ENCODE results near the gene PANX3.

Gene PANX3

GRCh38 chr11:124643042-124643604 lies 31.9 kb downstream of the PANX3 start:
- H3K27ac ChIP-seq = no peak overlapping the region
- TF ChIP-seq, protein P1, sequence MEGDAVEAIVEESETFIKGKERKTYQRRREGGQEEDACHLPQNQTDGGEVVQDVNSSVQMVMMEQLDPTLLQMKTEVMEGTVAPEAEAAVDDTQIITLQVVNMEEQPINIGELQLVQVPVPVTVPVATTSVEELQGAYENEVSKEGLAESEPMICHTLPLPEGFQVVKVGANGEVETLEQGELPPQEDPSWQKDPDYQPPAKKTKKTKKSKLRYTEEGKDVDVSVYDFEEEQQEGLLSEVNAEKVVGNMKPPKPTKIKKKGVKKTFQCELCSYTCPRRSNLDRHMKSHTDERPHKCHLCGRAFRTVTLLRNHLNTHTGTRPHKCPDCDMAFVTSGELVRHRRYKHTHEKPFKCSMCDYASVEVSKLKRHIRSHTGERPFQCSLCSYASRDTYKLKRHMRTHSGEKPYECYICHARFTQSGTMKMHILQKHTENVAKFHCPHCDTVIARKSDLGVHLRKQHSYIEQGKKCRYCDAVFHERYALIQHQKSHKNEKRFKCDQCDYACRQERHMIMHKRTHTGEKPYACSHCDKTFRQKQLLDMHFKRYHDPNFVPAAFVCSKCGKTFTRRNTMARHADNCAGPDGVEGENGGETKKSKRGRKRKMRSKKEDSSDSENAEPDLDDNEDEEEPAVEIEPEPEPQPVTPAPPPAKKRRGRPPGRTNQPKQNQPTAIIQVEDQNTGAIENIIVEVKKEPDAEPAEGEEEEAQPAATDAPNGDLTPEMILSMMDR (IDR thresholded peaks at IDR 0.05) = no peak
- no peak for TF ChIP-seq ZFX (IDR thresholded peaks at IDR 0.05; ENCODE audit: borderline replicate concordance)

- TF ChIP-seq, protein P1 (IDR thresholded peaks at IDR 0.05) = no peak
- no peak for TF ChIP-seq ZFX (IDR thresholded peaks at IDR 0.05; ENCODE audit: borderline replicate concordance)
- no peak overlapping the region for H3K27ac ChIP-seq
Measured at GRCh38 chr11:124643605-124644425, 32.6 kb downstream of the PANX3 start.

DNA sequence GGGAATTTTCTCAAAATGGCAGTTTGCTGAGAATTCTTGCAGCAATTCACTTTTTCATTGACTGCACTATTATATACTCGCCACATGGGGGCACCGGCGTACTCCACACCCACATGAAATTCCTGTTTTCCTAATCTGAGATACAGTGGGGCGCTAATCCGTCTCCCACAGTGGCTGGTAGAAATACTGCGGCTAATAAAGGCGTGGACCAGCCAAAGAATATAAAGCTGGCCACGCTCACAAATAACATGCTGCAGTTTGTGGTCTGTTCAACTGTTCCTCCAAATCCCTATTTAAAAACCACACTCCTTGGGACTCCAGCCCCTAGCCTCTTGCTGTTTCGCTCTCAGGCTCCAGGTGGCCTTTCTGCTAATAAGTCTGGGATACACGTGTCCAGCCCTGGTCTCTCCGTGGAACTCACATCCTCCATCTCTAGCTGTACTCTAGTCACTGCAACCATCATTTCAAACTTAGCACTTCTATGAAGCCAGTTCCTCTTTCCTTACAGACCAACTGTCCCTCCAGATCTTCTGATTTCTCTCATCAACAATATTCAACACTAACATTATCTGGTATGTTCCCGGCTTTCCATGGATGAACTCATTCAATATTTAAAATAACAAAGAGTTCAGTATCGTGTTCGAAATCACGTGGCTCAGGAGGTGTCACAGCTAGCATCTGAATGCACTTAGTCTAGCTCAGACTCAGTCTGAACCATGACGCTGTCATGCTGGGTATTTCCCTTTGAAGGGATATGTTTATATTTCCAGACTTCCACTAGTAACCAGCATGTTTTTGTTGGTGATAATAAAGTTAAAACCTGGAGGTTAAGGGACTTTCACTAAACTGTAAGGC lies 33.4 kb downstream of the PANX3 start:
- TF ChIP-seq, protein P1 (IDR thresholded peaks at IDR 0.05) = peak; percentile 94
- no peak for TF ChIP-seq ZFX (IDR thresholded peaks at IDR 0.05; ENCODE audit: borderline replicate concordance)
- no peak overlapping the region for H3K27ac ChIP-seq

GRCh38 chr11:124646148-124646547 lies 34.9 kb downstream of the PANX3 start:
- TF ChIP-seq, protein P1 (IDR thresholded peaks at IDR 0.05) = no peak
- no peak for TF ChIP-seq ZFX (IDR thresholded peaks at IDR 0.05; ENCODE audit: borderline replicate concordance)
- H3K27ac ChIP-seq = no peak overlapping the region

DNA sequence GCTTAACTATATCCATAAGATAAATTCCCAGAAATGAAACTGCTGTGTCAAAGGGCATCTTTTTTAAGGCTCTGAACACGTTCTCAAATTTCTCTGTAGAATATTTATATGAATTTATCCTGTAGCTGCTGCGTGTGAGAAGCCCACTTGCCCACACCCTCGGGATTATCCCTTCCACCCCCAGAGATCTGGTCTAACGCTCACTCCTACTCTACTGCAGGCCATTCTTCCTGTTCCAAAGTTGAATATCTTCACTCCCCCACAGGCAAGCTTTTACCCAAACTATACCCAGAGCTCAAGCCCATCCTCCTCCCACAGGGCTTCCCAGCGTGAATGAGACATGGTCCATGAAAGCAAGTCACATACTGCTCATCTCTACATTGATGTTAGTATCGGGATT lies 37.4 kb downstream of the PANX3 start:
- TF ChIP-seq, protein P1 (IDR thresholded peaks at IDR 0.05) = no peak
- no peak for TF ChIP-seq ZFX (IDR thresholded peaks at IDR 0.05; ENCODE audit: borderline replicate concordance)
- H3K27ac ChIP-seq = no peak overlapping the region

DNA sequence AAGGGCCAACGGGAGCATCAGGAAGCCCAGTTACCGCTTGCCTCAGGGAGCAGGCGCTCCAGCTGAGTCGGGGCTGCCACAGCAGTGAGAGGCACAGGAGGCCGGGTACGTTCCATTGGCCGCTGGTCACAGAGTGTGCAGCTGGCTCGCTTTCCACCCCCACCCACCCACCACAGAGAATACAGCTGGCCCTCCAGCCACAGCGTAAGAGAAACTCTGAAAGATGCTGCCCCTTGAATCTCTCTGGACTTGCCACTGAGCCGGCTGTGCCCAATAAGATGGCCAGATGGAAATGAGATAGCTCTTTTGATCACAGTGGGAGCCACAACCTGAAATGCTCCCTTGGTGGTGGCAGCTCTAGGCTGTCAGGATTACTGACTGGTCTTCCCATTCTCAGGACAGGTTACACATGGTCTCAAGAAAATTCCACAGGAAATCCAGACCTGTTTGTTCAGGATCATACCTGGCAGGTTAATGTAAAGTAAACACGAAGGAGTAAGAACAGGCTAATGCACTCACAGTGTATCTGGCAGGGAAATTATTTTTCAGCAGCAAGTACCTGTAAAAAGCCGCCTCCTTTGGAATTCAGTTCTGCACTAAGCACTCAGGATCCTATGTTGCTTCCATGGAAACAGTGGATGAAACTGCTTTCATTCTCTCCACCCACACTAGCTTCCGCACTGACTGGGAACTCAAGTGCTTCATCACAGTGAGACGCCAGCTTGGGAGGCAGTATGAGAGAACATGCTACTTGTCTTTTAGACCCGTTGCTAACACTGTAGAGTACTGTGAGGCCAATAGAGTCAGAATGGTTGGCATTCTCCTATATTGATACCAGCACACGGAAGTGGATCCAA lies 45.8 kb downstream of the PANX3 start:
- TF ChIP-seq ZFX (IDR thresholded peaks at IDR 0.05; ENCODE audit: borderline replicate concordance) = no peak
- TF ChIP-seq, protein P1 (IDR thresholded peaks at IDR 0.05) = no peak
- no peak overlapping the region for H3K27ac ChIP-seq

Measured in 22Rv1 (cell line).